K562 (cell line): ENCODE measurements around the gene SUMF1. TPM values are rescaled to one million over a fixed set of nuclear protein-coding genes. Genes with fewer than 3 reads are reported as not detected.
A peak's percentile ranks its signal among the peaks of the same experiment; 100 is the strongest.

Source experiments
- C11orf30 ChIP-seq: fragments of 450-650 bp; IDR thresholded peaks from 2 replicates; pipeline ENCODE4 v1.6.1; 2016; ENCODE audit warnings: low read depth, mild to moderate bottlenecking
- ELF4 ChIP-seq: fragments of 450-650 bp; formaldehyde crosslinking; IDR thresholded peaks from 2 replicates; pipeline ENCODE4 v1.4.0; 2022; ENCODE audit warnings: missing genetic modification characterization
- NBN ChIP-seq: fragments of 450-650 bp; IDR thresholded peaks from 2 replicates; pipeline ENCODE4 v1.6.1; 2016; ENCODE audit warnings: low read depth, mild to moderate bottlenecking
- NFE2 ChIP-seq: IDR thresholded peaks from 2 replicates; pipeline ENCODE4 v1.6.1; 2014; ENCODE audit warnings: antibody characterized with exemption, low read depth
- NFE2L1 ChIP-seq: fragments of 450-650 bp; IDR thresholded peaks from 2 replicates; pipeline ENCODE4 v1.6.1; 2016; ENCODE audit warnings: missing genetic modification characterization, low read depth, mild to moderate bottlenecking, missing compliant biosample characterization, moderate library complexity, borderline replicate concordance
- PBX2 ChIP-seq, 2 experiments: IDR thresholded peaks in 1 of 2; conservative IDR thresholded peaks in 1 of 2; 2 replicates each; pipeline ENCODE4 v1.6.1; 2016; ENCODE audit warnings: low read depth in 2 of 2, mild to moderate bottlenecking in 1 of 2, missing compliant biosample characterization in 1 of 2, missing genetic modification characterization in 1 of 2, moderate library complexity in 1 of 2
- ZBTB40 ChIP-seq, 2 experiments: fragments of 450-650 bp in 1 of 2; sonication (generic) in 1 of 2; formaldehyde crosslinking in 1 of 2; IDR thresholded peaks; 2 replicates each; pipeline versions ENCODE4 v1.7.1 to v1.9.0; 2016 to 2022; ENCODE audit warnings: inconsistent platforms in 1 of 2, mild to moderate bottlenecking in 1 of 2, missing genetic modification reagents in 1 of 2
- polyA plus RNA-seq, 8 experiments: library from polyadenylated mRNA; depleted of rRNA in 4 of 8; stranded (reverse) in 5 of 8; unstranded in 3 of 8; fragments of >200 nt; fragmentation: Nextera tagmentation in 2 of 8; fragmentation: Illumina TruSeq in 1 of 8; extraction: Ambion mirVana in 2 of 8; extraction: Trizol in 1 of 8; gene quantifications; 2 replicates each; pipeline versions ENCODE4 v1.2.1 to v1.2.3, GENCODE V29; 2011 to 2014; ENCODE audit warnings: inconsistent platforms in 1 of 8, missing spikeins in 1 of 8
- total RNA-seq, 7 experiments: library from RNA; depleted of rRNA in 6 of 7; stranded (reverse); fragments of >200 nt in 6 of 7; fragmentation: Illumina TruSeq in 2 of 7; extraction: Trizol in 2 of 7; gene quantifications; 2 replicates each; pipeline versions ENCODE4 v1.2.1 to v1.2.3, GENCODE V29; 2011 to 2021; ENCODE audit warnings: low replicate concordance in 1 of 7

SUMF1 gene
- total and polyA plus RNA-seq, 9 of the 15 experiments (the other 6 are each of a cell fraction or from before 2014, with no cell fraction given): 1.3 to 7.4 (median 4.2) TPM

GRCh38 chr3:4505688-4506558, 38.9 kb upstream of the SUMF1 start (continued):
- 0 out of 2 replicates have a peak, but pooled peaks have one; percentile 28 for TF ChIP-seq ELF4 (CRISPR knock-in tag)
- TF ChIP-seq C11orf30: peak; percentile 90
- no peak for TF ChIP-seq PBX2 (CRISPR knock-in tag; IDR thresholded peaks at IDR 0.05; ENCODE audit: low read depth)
- 0 out of 2 replicates have a peak, but pooled peaks have one; percentile 5 for TF ChIP-seq PBX2 (tag; conservative IDR thresholded peaks at IDR 0.05; ENCODE audit: low read depth)
- 0 out of 2 replicates have a peak, but pooled peaks have one; percentile 30 for TF ChIP-seq ZBTB40 (IDR thresholded peaks at IDR 0.05)
- no peak for TF ChIP-seq ZBTB40 (CRISPR knock-in tag; IDR thresholded peaks at IDR 0.05)
- peak; percentile 85 for TF ChIP-seq NFE2
- TF ChIP-seq NBN: peak; percentile 61; the same call in 1 of the 2 replicates
- TF ChIP-seq NFE2L1 (tag): peak; percentile 32; the same call in 1 of the 2 replicates
